Cardiac muscle cell (in vitro differentiated cells and primary cell): Measurements from ENCODE around the gene KLK2. TPM values are rescaled to one million over a fixed set of nuclear protein-coding genes. Genes with fewer than 3 reads are reported as not detected.

ENCODE experiments used
- DNase-seq, 2 donors: peaks; one replicate each; pipeline versions ENCODE4 v3.0.0 to v3.0.0-alpha.2; 2010 to 2017; ENCODE audit warnings: low read depth in 1 of 2, low spot score in 1 of 2
- H3K27ac ChIP-seq: fragments of 200-600 bp; sonication (generic); 2 replicates; pipeline ENCODE4 v1.5.1; 2016
- H3K27me3 ChIP-seq: fragments of 200-600 bp; sonication (generic); 2 replicates; pipeline ENCODE4 v1.6.0; 2016; ENCODE audit warnings: control low read depth
- H3K36me3 ChIP-seq: fragments of 200-600 bp; sonication (generic); 2 replicates; pipeline ENCODE4 v1.5.1; 2016; ENCODE audit warnings: control low read depth
- H3K4me1 ChIP-seq: fragments of 200-600 bp; sonication (generic); 2 replicates; pipeline ENCODE4 v1.8.1; 2017; ENCODE audit warnings: low read depth, mild to moderate bottlenecking, mixed run types
- H3K4me3 ChIP-seq: fragments of 200-600 bp; sonication (generic); 2 replicates; pipeline ENCODE4 v1.5.1; 2016; ENCODE audit warnings: mild to moderate bottlenecking
- H3K9me3 ChIP-seq: fragments of 200-600 bp; sonication (generic); 2 replicates; pipeline ENCODE4 v1.5.1; 2017; ENCODE audit warnings: low read depth, mild to moderate bottlenecking, control low read depth
- polyA plus RNA-seq: library from polyadenylated mRNA; unstranded; fragments of >200 nt; fragmentation: Nextera tagmentation; extraction: Ambion mirVana; gene quantifications from 2 replicates; pipeline ENCODE4 v1.2.1, GENCODE V29; 2016
- total RNA-seq: library from RNA; depleted of rRNA; stranded (reverse); fragments of >200 nt; gene quantifications from 2 replicates; pipeline ENCODE4 v1.2.3, GENCODE V29; 2016
- TF ChIP-seq, protein P1 (sequence below): IDR thresholded peaks from 2 replicates; pipeline ENCODE4 v1.5.1; 2012; ENCODE audit warnings: low read depth, mild to moderate bottlenecking, low read length

KLK2 gene
- total RNA-seq (not detected in 2 replicates), polyA plus RNA-seq (not detected in 2 replicates)

DNA sequence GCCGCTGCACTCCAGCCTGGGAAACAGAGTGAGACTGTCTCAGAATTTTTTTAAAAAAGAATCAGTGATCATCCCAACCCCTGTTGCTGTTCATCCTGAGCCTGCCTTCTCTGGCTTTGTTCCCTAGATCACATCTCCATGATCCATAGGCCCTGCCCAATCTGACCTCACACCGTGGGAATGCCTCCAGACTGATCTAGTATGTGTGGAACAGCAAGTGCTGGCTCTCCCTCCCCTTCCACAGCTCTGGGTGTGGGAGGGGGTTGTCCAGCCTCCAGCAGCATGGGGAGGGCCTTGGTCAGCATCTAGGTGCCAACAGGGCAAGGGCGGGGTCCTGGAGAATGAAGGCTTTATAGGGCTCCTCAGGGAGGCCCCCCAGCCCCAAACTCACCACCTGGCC lies at the start of gene KLK2:
Gene KLK2 (plus strand): TSS at position 384 of the 400 bp plus-strand sequence. CDS start 35 bp downstream, outside the sequence.
- H3K36me3 ChIP-seq, result no peaks in the 10 kb centered on the region
- H3K27me3 ChIP-seq, result peaks cover 60% of the 10 kb centered on the region
- no peak within 1 kb of the TSS for H3K4me3 ChIP-seq
- no peak for DNase-seq
- H3K4me1 ChIP-seq, result no peaks in the 10 kb centered on the region
- H3K27ac ChIP-seq, result no peak within 1 kb of the TSS
- TF ChIP-seq, protein P1, sequence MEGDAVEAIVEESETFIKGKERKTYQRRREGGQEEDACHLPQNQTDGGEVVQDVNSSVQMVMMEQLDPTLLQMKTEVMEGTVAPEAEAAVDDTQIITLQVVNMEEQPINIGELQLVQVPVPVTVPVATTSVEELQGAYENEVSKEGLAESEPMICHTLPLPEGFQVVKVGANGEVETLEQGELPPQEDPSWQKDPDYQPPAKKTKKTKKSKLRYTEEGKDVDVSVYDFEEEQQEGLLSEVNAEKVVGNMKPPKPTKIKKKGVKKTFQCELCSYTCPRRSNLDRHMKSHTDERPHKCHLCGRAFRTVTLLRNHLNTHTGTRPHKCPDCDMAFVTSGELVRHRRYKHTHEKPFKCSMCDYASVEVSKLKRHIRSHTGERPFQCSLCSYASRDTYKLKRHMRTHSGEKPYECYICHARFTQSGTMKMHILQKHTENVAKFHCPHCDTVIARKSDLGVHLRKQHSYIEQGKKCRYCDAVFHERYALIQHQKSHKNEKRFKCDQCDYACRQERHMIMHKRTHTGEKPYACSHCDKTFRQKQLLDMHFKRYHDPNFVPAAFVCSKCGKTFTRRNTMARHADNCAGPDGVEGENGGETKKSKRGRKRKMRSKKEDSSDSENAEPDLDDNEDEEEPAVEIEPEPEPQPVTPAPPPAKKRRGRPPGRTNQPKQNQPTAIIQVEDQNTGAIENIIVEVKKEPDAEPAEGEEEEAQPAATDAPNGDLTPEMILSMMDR, result no peak
- H3K9me3 ChIP-seq, result no peaks in the 10 kb centered on the region

DNA sequence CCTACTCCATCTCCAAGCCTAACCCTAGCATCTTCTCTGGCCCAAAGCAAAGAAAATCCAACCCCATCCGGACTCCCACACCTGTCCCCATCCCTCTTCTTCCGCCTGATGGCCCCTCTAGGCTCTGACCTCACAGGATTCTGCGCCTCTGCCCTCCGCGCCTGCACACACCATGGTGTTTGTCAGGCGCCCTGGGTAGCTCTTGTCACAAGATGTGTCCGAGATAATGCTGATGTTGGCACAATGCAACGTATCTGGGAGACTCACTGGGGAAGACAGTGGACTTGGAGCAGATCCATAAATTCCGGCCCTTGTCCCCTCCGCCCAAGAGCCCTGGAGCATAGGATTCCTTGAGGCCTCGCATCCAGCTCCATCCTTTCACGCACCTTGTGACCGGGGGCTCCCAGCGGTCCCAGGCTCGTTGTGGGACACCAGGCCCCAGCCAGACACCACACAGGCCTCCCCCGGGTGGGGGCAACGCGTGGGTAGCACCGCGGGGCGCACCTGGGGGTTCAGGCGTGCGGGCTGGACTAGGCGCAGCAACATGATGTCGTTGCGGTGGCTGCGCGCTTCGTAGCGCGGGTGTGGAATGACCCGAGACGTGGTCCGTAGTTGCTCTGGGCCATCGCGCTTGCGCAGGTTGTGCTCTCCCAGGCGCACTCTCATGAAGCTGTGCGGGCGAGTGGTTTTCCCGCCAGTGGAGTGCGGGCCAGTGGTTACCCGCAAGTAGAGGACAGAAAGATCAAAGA lies 46.6 kb upstream of the KLK2 start:
- Histone ChIP-seq H3K27ac (no peak overlapping the region), H3K4me1 (no peaks in the 10 kb centered on the region), H3K4me3 (no peak overlapping the region), H3K27me3 (peaks cover 43% of the 10 kb centered on the region), H3K9me3 (no peaks in the 10 kb centered on the region), H3K36me3 (no peaks in the 10 kb centered on the region)
- no peak for DNase-seq
- TF ChIP-seq, protein P1, result no peak

DNA sequence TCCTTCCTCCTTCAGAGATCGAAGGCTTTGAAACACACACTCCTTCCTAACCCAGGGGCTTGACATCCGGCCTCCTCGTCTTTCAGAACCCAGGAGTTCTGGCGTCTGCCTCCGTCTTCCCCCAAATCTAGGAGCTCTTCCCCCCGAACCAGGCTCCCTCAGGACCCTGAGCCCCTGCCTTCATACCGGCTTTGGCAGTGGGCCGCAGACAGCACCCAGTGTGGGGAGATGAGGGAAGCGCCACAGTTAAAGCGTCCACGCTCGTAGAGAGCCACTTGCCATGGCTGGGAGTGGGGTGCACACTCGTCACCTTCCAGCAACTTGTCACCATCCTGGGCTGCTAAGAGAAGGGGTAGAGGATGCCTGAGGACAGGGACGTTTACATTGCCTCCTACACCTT lies 45.8 kb upstream of the KLK2 start:
- H3K4me3 ChIP-seq, result no peak overlapping the region
- TF ChIP-seq, protein P1, result no peak
- DNase-seq, result no peak
- peaks cover 35% of the 10 kb centered on the region for H3K27me3 ChIP-seq
- no peaks in the 10 kb centered on the region for H3K36me3 ChIP-seq
- no peaks in the 10 kb centered on the region for H3K9me3 ChIP-seq
- no peaks in the 10 kb centered on the region for H3K4me1 ChIP-seq
- H3K27ac ChIP-seq, result no peak overlapping the region

DNA sequence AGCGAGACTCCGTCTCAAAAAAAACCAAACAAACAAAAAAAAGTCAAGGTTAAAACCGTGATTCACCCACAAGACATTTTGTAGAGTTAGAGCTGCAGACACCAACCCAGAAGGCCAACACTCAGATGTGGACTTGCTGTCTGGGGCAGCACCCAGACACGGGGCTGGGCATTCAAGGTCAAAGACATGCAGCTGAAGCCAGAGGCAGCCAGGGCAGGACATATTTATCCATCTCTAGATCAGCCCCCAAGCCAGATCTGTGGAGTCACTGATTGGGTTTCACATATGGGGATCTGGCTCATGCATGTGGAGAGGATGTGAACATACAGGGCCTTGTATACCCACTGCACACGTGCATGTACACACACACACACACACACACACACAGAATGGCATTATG lies 43.4 kb upstream of the KLK2 start:
- H3K27ac ChIP-seq, result no peak overlapping the region
- no peaks in the 10 kb centered on the region for H3K4me1 ChIP-seq
- no peaks in the 10 kb centered on the region for H3K36me3 ChIP-seq
- no peaks in the 10 kb centered on the region for H3K9me3 ChIP-seq
- DNase-seq, result no peak
- H3K27me3 ChIP-seq, result peaks cover 14% of the 10 kb centered on the region
- TF ChIP-seq, protein P1, result no peak
- H3K4me3 ChIP-seq, result no peak overlapping the region

DNA sequence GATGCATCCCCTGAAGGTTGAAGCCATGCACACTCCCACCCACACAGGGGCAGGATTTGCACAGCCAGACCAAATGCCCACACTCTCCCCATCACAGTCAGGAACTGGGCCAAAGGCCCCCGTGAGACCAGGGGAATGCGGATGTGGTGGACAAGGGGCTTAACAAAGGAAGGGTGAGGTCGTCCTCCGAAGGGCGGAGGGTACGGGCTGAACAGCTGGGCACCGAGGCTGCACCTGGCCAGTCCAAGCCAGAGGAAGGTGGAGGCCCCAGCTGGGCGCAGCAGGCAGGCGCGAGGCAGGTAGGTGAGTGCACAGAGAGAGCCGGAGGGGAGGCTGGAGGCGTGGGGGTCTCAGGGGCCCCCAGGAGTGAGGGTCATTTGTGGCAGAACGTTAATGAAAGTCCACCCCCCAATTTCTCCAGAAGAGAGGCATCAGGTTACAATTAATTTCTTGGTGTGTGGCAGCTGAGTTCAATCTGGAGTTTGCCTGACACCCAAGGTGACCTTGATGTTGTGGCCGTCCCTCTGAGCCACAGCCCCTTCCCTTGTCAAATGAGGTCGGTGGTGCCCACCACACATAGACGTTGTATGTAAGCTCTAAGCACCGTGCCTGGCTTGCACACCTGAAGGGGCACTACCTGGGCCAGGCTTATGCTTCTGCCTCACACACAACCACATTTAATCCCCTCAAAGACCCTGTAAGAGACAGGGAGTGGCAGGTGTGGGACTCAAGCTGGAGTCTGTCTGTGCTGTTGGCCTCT lies 42.8 kb upstream of the KLK2 start:
- Histone ChIP-seq H3K36me3 (no peaks in the 10 kb centered on the region), H3K9me3 (no peaks in the 10 kb centered on the region), H3K4me3 (no peak overlapping the region), H3K27ac (no peak overlapping the region), H3K27me3 (peaks cover 13% of the 10 kb centered on the region), H3K4me1 (no peaks in the 10 kb centered on the region)
- TF ChIP-seq, protein P1, result no peak
- no peak for DNase-seq
